GM18907 (cell line): ENCODE data around the gene DNAJC1.
A peak's percentile ranks its signal among the peaks of the same experiment; 100 is the strongest.

Experiments
- ATAC-seq: cut with Tn5 transposase; IDR thresholded peaks from one replicate; pipeline ENCODE4 v1.9.1; 2021; ENCODE audit warnings: mild to moderate bottlenecking, moderate library complexity; ENCODE audit not compliant: unreplicated experiment

Gene DNAJC1

DNA sequence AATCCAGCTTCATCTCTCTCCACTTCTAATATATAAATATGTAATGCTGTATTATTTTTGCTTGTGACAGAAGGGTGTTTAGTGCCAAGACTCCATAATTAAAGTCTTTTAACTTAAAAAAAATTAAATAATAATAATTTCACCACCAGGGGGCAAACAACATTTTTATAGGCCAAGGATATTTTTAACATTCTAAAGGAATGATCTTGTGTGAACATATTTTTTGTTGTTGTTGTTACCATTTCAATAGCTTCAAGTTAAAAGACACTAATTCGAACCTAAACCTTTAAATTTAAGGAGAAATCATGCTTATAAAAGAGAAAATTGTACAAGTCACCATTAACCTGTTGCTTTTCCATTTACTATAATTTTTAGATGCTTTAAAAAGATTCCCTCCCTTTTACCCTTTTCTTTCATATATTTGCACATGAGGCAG is 7.5 kb upstream of the DNAJC1 start:
- no peak for ATAC-seq

DNA sequence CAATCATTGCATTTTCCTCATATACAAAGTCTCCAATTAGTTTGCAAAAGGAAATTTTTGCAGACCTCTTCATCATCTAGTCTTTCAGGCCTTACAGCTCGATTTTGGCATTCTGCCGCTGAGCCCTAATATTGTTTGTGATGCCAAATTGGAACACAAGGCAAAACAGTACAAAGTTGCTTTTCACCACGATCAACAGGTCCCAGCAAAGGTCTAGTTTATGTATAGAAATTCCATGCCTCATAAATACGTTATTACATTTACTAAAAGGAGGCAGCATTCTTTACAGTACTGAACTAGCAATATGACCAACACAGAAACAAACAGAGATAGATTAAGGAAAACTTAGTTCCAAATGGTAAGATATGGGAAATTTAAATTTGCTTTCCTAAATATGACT is 7.0 kb upstream of the DNAJC1 start:
- no peak for ATAC-seq

DNA sequence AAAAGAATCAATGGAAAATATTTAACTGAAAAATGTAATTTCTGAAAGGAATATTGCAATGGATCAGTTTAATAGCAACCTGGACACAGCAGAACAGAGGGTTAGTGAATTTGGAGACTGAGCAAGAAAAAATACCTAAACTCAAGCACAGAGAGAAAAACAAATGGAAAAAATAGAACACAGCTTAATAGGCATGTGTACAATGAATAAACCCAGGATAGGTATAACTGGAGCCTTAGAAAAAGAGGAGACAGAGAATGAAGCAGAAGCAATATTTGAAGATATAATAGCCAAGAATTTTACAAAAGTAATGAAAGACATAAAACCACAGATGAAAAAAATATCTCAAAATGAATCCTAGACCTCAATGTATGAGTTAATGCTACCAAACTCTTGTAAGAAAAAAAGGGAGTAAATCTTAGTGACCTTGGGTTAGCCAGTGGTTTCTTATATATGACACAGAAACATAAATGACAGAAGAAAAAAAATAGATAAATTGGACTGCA is 2.9 kb upstream of the DNAJC1 start:
- no peak for ATAC-seq

DNA sequence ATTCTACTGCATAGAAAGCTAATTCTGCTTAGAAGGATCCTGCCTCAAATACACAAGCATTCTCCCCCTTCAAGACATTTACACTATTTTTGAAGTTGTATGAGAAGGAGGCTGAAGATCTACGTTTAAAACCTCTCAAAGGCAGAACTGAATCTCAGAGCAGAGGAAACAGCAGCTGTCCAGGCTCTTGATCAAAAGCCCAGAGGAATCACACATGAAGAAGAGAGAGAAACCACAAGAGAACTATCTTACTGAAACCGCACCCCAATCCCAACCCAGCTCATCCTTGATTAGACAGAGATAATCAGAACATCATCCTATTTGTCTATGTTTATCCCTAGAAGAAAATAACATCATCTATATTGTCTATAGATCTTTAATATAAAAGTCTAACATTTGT is 2.2 kb upstream of the DNAJC1 start:
- no peak for ATAC-seq

DNA sequence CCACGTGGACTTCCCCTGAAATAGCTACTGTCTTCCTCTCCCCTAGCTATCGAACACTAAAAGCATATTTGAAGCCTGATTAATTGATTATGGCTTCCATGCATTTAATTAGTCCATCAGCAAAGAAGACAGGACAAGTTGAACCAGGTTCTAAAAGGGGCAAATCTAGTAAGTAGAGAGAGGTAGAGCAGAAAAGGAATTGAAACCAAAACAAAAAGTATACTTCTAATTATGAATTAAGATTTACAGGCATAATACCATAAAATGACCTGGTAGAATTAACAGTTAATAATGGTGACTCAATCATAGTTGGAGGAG is 393 bp upstream of the DNAJC1 start:
- no peak for ATAC-seq

DNA sequence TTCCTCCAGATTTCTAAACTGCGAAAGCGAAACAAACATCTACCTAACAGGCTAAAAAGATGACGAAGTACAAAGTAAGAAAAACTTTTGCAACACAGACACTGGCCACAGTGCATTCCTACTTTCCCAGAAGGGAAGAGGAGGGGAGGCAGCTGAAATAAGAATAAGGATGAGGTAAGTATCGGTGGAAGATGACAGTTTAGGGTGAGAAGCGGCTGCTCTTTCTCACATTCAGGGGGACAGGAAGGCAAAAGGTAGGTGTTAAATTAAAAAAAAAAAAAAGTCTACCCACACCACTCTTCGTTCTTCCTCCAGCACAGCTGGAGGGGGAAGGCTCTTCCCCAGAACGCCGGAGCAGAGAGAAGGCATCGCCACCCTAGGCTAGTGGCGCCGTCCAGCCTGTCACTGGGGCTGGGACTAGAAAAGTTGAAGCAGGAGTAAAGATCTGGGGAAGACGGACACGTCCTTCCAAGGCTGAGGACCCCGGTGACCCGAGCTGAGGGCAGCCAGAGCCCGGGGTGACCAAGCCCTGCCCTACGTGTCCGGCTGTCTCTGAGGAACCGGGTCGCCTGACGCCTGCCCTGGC is 846 bp downstream of the DNAJC1 start:
- ATAC-seq = peak; percentile 30

DNA sequence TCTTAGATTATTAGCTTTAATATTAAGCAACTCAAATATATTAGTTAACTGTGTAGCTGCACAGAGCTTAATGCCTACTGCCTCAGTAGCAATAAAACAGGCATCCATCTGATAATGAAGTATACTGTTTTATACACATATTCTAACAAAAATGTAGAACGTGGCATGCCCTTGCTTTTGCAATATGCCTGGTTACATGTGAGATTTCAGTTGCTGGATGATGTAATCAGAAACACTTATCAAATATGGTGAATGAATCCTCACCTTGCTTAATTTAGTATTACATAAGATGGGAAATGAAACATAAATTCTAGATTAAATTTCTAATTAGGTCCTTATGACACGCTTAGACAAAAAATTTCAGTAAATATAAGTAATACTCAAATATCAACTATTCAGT is 8.0 kb downstream of the DNAJC1 start:
- no peak for ATAC-seq

DNA sequence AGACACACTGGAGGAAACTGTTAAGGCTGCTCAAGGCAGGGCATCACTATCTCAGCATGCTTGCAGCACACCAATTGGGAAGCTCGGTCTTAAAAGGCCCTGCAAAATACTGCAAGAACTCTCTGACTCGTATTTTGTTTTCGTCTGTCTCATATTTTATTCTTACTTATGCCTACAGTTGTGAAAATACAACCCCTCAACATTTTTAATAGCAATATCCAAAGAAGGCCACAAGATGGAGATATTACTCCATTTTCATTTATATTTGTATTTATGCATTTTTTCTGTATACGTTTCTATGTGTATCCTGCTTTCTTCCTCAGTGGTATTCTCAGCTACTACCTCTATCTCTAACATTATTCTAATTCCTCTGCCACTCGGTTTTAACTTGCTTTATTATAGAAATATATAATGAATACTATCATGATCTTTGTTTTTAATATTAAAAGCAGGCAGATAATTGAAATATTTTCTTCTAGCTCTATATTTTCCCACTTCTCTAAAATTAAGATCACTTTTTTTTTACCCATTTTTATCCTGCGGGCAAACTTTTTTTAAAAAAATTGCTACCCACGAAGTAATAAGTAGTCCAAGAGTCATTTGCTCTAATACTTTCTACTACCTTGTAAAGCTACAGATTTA is 10.0 kb downstream of the DNAJC1 start:
- no peak for ATAC-seq

DNA sequence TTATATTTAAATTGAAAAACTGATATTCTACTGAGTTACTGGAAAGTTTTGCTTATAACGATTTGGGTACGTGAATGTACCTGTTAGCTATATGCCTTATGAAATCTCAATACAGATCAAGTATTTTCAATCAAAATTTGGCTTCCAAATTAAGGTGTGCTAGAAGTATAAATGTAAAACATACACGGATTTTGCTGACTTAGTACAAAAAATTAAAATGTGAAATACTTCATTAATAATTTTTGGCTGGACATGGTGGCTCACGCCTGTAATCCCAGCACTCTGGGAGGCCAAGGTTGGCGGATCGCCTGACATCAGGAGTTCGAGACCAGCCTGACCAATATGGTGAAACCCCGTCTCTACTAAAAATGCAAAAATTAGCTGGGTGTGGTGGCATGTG is 11.7 kb downstream of the DNAJC1 start:
- no peak for ATAC-seq

DNA sequence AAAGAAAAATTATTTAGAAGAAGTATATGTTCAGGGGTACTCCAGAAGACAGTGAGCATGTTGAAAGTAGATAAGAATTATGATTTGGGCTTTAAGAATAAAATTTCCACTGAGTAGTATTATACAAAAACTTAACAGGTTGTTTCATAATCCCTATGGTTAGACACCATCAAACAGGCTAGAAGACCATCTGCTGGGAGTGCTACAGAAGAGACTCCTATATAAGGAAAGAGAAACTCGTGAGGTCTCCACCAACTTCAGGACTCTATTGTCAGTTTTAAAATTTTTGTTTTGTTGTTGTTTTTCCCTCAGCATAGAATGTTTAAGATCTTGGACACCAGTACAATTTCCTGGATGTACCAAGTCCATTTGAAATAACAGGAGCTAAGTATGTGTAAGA is 13.1 kb downstream of the DNAJC1 start:
- no peak for ATAC-seq

DNA sequence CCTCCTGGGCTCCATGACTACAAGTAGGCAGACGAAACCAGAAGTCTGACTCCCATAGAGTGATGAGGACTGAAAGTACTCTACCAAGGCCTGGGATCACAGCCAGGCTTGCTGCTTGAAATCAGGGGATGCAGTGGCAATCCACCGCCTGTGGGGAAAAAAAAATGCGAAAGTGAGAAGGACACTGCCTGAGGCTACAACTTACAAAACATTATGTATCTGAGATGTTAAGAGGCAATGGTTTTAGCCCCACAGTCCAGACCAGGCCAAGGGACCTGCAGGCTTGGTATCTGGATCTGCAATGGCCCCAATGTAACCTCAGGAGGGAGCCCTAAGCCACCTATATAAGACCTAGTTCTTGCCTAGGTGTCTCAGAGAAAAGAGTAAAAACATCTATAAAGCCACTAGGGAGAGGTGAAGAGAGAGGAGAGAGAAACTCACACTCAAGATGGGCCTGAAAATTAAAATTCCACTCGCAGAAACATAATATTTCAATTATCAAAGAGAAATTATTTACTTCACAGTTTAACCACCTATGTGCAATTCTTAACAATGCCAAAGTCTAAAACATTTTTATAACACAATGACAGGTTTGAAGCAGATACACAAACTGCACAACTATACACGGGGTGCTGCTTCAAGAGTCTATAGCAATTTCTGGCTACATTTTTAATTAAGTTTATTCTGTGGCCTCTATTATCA is 13.9 kb downstream of the DNAJC1 start:
- ATAC-seq = peak; percentile 93

DNA sequence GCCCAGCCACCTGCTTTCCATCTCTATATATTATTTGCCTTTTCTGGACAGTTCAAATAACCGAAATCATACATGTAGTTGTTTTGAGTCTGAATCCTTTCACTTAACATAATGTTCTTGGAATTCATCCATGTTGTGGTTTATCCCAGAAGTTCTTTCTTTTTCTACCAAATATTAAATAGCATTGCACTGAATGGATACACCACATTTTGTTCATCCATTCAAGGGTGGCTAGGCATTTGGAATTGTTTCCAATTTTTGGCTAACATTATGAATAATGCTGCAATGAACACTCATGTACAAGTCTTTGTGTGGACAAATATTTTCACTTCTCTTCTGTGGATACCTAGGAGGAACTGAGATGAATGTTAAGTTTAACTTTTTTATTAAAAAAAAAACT is 18.0 kb downstream of the DNAJC1 start:
- ATAC-seq = no peak

DNA sequence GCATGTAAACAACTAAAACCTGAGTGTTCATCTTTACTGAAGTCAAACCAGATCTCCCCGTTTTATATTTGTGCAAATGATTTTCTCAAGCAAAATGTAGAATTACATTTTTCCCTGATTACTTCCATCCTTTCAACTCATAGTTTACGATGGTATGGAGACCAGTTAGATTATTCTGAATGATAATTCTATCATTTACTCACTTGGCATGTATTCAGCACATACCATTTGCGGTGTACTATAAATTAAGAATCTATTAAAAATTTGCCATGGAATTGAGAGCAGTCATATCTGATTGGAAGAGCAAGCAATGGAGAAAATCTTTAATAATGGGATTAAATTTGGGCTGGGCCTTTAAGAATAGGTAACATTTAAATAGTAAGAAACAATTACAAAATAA is 22.4 kb downstream of the DNAJC1 start:
- ATAC-seq = no peak

DNA sequence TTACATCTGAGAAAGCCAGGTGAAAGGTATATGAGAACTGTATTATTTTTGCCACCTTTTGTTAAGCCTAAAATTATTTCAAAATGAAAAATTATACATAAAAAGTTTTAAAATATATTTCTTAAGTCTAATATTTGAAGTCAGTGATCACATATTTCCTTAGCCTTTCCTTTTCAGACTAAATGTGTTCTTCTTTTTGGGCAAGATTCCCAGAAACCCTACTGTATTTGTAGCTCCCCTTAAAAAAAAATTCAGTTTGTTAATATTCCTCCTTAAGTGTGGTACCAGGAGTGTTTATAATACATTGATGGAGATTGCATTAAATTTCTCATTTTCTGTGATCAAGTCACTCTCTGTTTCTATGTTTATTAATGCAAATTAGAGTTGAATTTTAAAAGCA is 22.8 kb downstream of the DNAJC1 start:
- ATAC-seq = no peak

DNA sequence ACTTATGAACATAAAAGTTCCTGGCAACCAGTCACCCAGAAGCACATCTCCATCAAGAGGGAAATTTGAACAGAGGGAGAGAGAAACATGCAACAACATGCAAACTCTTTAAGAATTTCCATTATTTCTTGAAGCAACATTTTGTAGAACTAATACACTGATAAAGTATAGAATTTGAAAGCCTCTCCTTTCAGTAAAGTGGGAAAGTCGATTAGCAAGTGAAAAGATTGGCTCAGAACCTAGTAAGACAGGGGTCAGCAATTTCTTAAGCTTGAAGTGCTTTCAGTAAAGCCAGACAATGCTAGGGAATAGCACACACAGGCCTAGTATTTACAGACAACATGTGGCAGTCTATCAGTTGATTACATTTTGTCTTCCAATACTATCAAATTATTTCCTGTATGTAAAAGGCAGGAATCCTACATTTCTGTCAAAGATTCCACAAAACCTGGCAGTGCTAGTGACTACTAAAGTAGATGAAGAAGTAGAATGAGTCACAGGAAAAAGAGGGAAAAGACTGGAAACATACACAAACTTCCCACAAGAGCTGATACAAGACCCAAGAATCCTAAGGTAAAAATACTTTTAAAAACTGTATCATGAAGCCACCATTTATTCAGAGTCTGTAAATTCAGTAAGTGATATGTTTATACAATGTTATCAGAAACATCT is 25.2 kb downstream of the DNAJC1 start:
- no peak for ATAC-seq

DNA sequence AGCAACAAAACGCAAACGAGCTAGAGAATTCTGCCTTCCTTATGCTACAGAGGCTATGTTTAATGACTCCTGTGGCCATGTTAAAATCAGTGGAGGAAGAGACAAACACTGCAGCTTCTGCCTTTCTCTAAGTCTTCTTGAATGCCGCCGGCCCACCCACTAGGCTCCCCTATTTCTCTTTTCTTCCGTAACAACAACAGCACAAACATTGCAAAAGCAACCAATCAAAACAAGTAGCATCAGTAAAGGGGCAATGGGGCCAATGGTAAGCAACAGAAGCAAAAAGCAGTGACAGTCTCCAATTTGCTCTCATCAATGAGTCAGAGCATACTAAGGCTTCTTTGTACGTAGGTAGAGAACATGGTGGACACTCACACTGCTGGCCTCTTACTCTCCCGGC is 26.8 kb downstream of the DNAJC1 start:
- ATAC-seq = no peak

DNA sequence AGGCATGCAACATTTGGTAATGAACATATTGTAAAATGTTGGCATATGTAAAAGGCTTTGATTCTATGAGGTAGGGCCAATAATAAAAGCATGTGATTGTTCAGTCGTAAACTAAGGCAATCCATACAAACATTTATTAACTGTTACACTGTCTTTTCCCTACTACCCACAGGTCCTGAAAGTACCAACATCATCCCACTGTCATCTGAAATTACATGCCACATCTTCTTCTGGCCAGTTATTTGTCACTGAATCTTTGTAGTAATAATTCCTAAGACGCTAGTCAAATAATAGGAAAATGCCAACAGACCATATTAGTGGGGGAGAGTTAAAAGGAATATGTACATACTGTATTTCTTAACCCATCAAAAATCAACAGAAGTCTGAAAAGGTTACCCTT is 27.2 kb downstream of the DNAJC1 start:
- ATAC-seq = no peak

DNA sequence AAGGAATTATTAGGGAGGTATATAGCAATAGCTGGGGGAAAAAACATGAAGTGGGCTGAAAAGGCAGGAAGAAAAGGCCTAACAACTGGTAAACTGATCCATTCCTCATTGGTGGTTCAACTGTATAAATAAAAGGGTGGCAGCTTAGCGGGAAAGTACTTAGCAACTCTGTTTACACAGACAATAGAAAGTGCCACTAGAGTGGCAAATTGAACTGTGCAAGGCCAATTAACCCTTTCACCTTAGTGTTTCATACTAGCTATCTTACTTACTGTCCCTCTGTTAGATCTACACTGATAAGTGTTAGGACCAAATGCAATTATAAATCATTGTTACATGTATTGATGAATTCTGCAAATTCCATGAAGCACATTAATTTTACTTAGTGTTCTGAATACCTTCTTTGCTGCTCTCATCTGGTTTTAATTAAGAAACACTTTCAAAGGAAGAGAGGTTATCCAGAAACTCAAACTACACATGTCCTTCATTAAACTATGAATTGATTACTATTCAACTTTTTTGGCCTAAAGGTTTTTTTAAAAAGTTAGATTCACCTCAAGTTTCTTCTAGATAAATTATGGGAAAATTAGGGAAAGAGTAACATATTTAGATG is 28.0 kb downstream of the DNAJC1 start:
- no peak for ATAC-seq

DNA sequence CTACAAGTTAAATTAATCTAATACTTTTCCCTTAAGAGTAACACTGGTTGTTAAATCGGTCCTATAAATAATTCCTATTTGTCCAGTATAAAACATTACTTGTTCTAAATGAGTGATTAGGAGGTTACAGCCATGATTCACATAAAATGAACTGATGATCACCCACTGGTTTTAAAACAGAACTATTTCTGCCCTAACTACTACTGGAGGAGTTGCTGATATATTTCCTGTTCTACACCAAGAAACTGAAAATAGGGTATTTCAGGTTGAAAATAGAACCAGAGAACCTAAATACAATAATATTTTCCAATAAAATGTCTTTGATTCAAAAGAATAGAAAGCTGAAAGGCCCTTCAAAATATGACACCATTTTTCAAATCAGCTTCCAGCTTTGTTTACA is 30.9 kb downstream of the DNAJC1 start:
- ATAC-seq = no peak

DNA sequence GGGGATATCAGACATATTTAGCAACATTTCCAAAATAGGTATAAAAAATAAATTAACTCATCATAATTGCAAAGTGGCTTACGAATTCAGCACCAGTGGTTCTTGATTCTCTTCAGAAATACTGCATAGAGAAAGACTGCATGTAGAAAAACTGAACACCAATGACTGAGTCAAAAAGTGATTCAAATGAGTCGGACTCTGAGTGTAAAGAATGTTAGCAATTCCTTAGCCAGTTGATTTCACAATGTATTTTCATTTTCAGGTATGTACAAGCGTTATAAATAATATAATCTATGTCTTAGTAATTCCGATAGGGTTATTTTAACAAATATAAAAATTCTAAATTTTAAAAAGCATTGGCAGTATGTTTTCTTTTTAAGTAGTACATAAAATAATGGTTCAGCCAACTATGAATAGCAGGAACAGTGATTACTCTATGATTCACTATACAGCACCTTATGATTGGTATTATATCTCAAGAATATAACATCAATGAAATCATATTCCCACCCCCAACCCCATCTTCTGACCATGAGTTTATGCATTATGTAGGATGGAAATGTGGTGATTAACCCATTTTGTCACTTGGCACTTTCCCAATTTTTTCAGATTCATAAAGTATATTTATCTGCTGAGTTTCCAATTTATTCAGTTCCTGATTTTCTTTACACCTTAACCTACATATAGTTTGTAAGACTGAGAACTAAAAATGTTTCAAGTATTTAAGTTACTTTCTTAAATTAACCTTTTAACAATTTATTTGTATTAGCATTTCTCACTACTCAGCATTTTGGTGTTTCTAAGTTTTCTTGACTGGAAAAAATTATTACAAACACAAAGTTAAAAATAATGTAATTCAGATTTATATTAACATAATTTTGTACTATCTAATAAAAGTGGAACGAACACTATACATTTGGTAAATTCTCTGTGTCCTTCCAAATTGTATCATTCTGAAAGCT is 33.9 kb downstream of the DNAJC1 start:
- ATAC-seq = no peak
